HL-60 (cell line): ENCODE results near the gene ARMC9.

Experiments
- DNase-seq, 2 experiments: peaks; one replicate each; pipeline ENCODE4 v3.0.0-alpha.2; 2010 to 2020; ENCODE audit warnings: low read depth in 1 of 2, low spot score in 1 of 2
- H3K27ac ChIP-seq: fragments of 250-450 bp; sonication (Bioruptor Pico); replicated peaks from 2 replicates; pipeline ENCODE4 v1.5.1; 2020; ENCODE audit warnings: mild to moderate bottlenecking, moderate library complexity
- H3K27me3 ChIP-seq: fragments of 250-450 bp; sonication (Bioruptor Pico); 2 replicates; pipeline ENCODE4 v1.5.1; 2021; ENCODE audit warnings: mild to moderate bottlenecking, moderate library complexity; ENCODE audit not compliant: insufficient read depth, poor library complexity, severe bottlenecking
- H3K4me3 ChIP-seq: replicated peaks from 2 replicates; pipeline ENCODE4 v1.5.1; 2011; ENCODE audit warnings: mild to moderate bottlenecking, control low read depth, low read length; ENCODE audit not compliant: insufficient read depth
- CTCF ChIP-seq: IDR thresholded peaks from one replicate; pipeline ENCODE4 v1.5.1; 2011; ENCODE audit warnings: low read length, control low read depth, inconsistent platforms; ENCODE audit not compliant: insufficient read depth
- GABPA ChIP-seq: IDR thresholded peaks from 2 replicates; pipeline ENCODE4 v1.6.1; 2012; ENCODE audit warnings: low read depth
- POLR2AphosphoS5 ChIP-seq: IDR thresholded peaks from 2 replicates; pipeline ENCODE4 v1.6.1; 2012; ENCODE audit warnings: low read depth
- REST ChIP-seq: IDR thresholded peaks from 2 replicates; pipeline ENCODE4 v1.6.1; 2012; ENCODE audit warnings: low read depth; ENCODE audit not compliant: insufficient replicate concordance
- SPI1 ChIP-seq: IDR thresholded peaks from 2 replicates; pipeline ENCODE4 v1.6.1; 2012; ENCODE audit warnings: low read depth, mild to moderate bottlenecking, borderline replicate concordance

The ARMC9 gene

DNA sequence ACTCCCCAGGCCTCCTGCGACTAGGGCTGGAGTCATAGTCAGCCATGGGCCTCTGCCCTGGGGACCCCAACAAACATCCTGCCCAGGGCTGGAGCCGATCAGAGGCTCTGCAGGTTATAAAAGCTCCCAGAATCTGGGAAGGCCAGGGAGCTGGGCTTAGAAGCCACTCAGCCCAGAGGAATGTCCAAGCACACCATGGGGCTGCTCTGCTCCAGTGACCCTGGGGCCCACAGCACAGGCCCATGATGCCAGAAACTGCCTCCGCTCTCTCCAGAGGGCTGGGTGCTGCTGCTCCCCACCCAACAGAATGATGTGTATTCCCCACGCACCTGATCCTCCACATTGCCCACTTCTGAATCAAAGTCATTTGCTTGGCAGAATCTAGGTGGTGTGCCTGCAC, 88.5 kb downstream of the ARMC9 start:
- no peaks in the 10 kb centered on the region for H3K27me3 ChIP-seq
- no peak for DNase-seq
- H3K27ac ChIP-seq: no peak overlapping the region
- TF ChIP-seq POLR2AphosphoS5 (no peak), GABPA (no peak), REST (no peak), SPI1 (no peak), CTCF (no peak)
- no peak overlapping the region for H3K4me3 ChIP-seq

- no peak for TF ChIP-seq REST
- no peak for TF ChIP-seq GABPA
- TF ChIP-seq SPI1: no peak
- TF ChIP-seq CTCF: no peak
- no peak for TF ChIP-seq POLR2AphosphoS5
- DNase-seq: no peak
- H3K27me3 ChIP-seq: no peaks in the 10 kb centered on the region
Observed at GRCh38 chr2:231287696-231288095, 89.3 kb downstream of the ARMC9 start.

DNA sequence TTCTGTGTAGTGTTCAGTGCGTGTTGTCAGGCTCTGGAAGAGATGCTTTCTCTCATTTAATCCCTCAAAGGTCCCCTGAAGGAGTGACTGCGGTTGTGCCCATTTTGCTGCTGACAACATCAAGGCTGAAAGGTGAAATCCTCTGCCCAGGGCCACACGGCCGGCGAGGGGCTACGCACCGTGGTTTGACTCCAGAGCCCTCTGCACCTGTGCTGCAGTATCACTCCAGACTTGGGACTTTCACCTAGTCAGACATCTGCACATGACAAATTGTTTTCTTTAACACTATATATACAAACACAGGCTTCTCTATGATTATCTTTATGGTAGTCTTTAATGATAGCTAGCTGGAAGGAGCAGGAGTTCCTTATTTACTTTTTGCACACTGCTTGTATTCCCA, 90.2 kb downstream of the ARMC9 start:
- H3K4me3 ChIP-seq: no peak overlapping the region
- DNase-seq: no peak
- TF ChIP-seq POLR2AphosphoS5: no peak
- no peak for TF ChIP-seq CTCF
- TF ChIP-seq GABPA: no peak
- TF ChIP-seq SPI1: no peak
- TF ChIP-seq REST: no peak
- no peak overlapping the region for H3K27ac ChIP-seq
- H3K27me3 ChIP-seq: no peaks in the 10 kb centered on the region

More at GRCh38 chr2:231287696-231288095, 89.3 kb downstream of the ARMC9 start:
- Histone ChIP-seq H3K27ac (no peak overlapping the region), H3K4me3 (no peak overlapping the region)
